Neuronal stem cell (in vitro differentiated cells): Measurements from ENCODE around the gene TFRC.
"Not testable (repeated sequence)": the region's sequence is repeated elsewhere in the genome, so short reads cannot be mapped to it uniquely, and the experiment has no call there.

Experiments
- DNase-seq: peaks from one replicate; pipeline ENCODE4 v3.0.0-alpha.2; 2013; ENCODE audit warnings: low spot score
- H2AFZ ChIP-seq: one replicate; pipeline ENCODE4 v1.6.1; 2013; ENCODE audit warnings: mild to moderate bottlenecking, low read length, inconsistent platforms
- H2AK5ac ChIP-seq: 2 replicates; pipeline ENCODE4 v1.6.1; 2013; ENCODE audit warnings: low read depth, mild to moderate bottlenecking, inconsistent platforms, low read length, moderate library complexity, mixed read lengths
- H2BK120ac ChIP-seq: 2 replicates; pipeline ENCODE4 v1.6.1; 2013; ENCODE audit warnings: low read depth, mild to moderate bottlenecking, inconsistent platforms, low read length, moderate library complexity, mixed read lengths
- H2BK12ac ChIP-seq: one replicate; pipeline ENCODE4 v1.6.1; 2013; ENCODE audit warnings: low read length, inconsistent platforms
- H2BK15ac ChIP-seq: 2 replicates; pipeline ENCODE4 v1.6.1; 2013; ENCODE audit warnings: mild to moderate bottlenecking, low read length, inconsistent platforms, mixed read lengths
- H2BK5ac ChIP-seq: one replicate; pipeline ENCODE4 v1.6.1; 2013; ENCODE audit warnings: inconsistent platforms, mild to moderate bottlenecking, low read length, moderate library complexity
- H3K14ac ChIP-seq: one replicate; pipeline ENCODE4 v1.6.1; 2013; ENCODE audit warnings: low read length, inconsistent platforms
- H3K18ac ChIP-seq: 2 replicates; pipeline ENCODE4 v1.6.1; 2013; ENCODE audit warnings: low read length, inconsistent platforms
- H3K23ac ChIP-seq: 2 replicates; pipeline ENCODE4 v1.6.1; 2013; ENCODE audit warnings: low read depth, mild to moderate bottlenecking, mixed read lengths, low read length, inconsistent platforms; ENCODE audit not compliant: poor library complexity
- H3K27ac ChIP-seq: replicated peaks from 3 replicates; pipeline ENCODE4 v1.5.1; 2013; ENCODE audit warnings: low read length, inconsistent platforms
- H3K27me3 ChIP-seq, 3 experiments: 2 replicates each; pipeline ENCODE4 v1.6.1; 2013; ENCODE audit warnings: low read length in 3 of 3, mild to moderate bottlenecking in 2 of 3, inconsistent platforms in 1 of 3, low read depth in 1 of 3, mixed read lengths in 1 of 3, moderate library complexity in 1 of 3; ENCODE audit not compliant: control insufficient read depth in 3 of 3, insufficient read depth in 3 of 3
- H3K36me3 ChIP-seq, 2 donors: replicated peaks in 1 of 2; 2 replicates each; pipeline ENCODE4 v1.6.1; 2013; ENCODE audit warnings: low read length in 2 of 2; ENCODE audit not compliant: control insufficient read depth in 2 of 2, insufficient read depth in 2 of 2
- H3K4ac ChIP-seq: 2 replicates; pipeline ENCODE4 v1.6.1; 2013; ENCODE audit warnings: inconsistent platforms, mild to moderate bottlenecking, low read length, moderate library complexity
- H3K4me1 ChIP-seq, 2 donors: 1 replicate in 1 of 2; 2 replicates in 1 of 2; pipeline ENCODE4 v1.6.1; 2013; ENCODE audit warnings: low read length in 2 of 2, low read depth in 1 of 2; ENCODE audit not compliant: control insufficient read depth in 2 of 2, insufficient read depth in 1 of 2
- H3K4me2 ChIP-seq: one replicate; pipeline ENCODE4 v1.6.1; 2013; ENCODE audit warnings: mild to moderate bottlenecking, low read length, inconsistent platforms; ENCODE audit not compliant: insufficient read depth, poor library complexity, severe bottlenecking
- H3K4me3 ChIP-seq, 2 donors: 2 replicates each; pipeline ENCODE4 v1.5.1; 2013; ENCODE audit warnings: low read length in 2 of 2, mild to moderate bottlenecking in 2 of 2, inconsistent platforms in 1 of 2, moderate library complexity in 1 of 2
- H3K79me1 ChIP-seq: one replicate; pipeline ENCODE4 v1.6.1; 2013; ENCODE audit warnings: low read depth, mild to moderate bottlenecking, inconsistent platforms, low read length, moderate library complexity
- H3K9ac ChIP-seq: one replicate; pipeline ENCODE4 v1.6.1; 2013; ENCODE audit warnings: mild to moderate bottlenecking, low read depth, low read length, inconsistent platforms; ENCODE audit not compliant: poor library complexity
- H3K9me3 ChIP-seq, 2 donors: replicated peaks in 1 of 2; 2 replicates each; pipeline versions ENCODE3 to v1.6.1; 2013; ENCODE audit warnings: low read length in 2 of 2, mild to moderate bottlenecking in 2 of 2, inconsistent platforms in 1 of 2, low read depth in 1 of 2, mixed read lengths in 1 of 2, moderate library complexity in 1 of 2; ENCODE audit not compliant: control insufficient read depth in 2 of 2, insufficient read depth in 1 of 2
- H4K8ac ChIP-seq: one replicate; pipeline ENCODE4 v1.6.1; 2013; ENCODE audit warnings: low read depth, mild to moderate bottlenecking, inconsistent platforms, low read length, moderate library complexity
- H4K91ac ChIP-seq: one replicate; pipeline ENCODE4 v1.6.1; 2013; ENCODE audit warnings: low read length, low read depth, mild to moderate bottlenecking, inconsistent platforms; ENCODE audit not compliant: poor library complexity
- WGBS, 2 donors: extraction: QIAGEN DNeasy Blood & Tissue Kit; methylation state at CpG; one replicate each; pipeline ENCODE4 v1.1.7; 2013; ENCODE audit warnings: missing lambda C conversion rate in 2 of 2, mixed read lengths in 1 of 2; ENCODE audit not compliant: insufficient read length in 2 of 2, insufficient replicate concordance in 1 of 2; ENCODE audit errors: extremely low coverage in 2 of 2; 5-methylcytosine and 5-hydroxymethylcytosine counted together

TFRC gene

GRCh38 chr3:196073255-196073753 lies 8.6 kb downstream of the TFRC start:
- peaks cover 12 to 81% of the 10 kb centered on the region in 2 donors for H3K36me3 ChIP-seq

DNA sequence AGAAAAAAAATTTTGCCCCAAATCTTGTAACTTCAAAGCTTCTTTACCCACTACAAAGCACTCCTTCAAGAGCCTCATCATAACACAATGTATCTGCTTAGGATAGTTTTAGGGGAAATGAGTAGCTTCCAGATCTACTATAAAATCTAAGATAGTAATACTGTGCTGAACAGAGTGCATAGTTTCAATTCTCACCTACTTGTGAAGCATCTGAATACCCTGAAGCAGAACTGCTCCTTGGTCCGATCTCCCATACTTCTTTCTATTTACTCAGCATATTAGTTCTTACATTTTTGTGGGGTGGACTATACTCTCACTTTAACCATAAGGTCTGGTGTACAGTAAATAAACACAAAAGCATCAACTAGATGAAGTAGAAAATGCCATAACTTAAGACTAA lies 9.6 kb downstream of the TFRC start:
- no peak overlapping the region for H3K14ac ChIP-seq
- no peak overlapping the region for H3K4ac ChIP-seq
- no peak overlapping the region for H3K4me3 ChIP-seq
- H3K79me1 ChIP-seq: no peaks in the 10 kb centered on the region
- H3K4me2 ChIP-seq: no peak overlapping the region
- H3K36me3 ChIP-seq: peaks cover 17 to 90% of the 10 kb centered on the region in 2 donors
- H2BK5ac ChIP-seq: no peak overlapping the region
- DNase-seq: no peak
- no peak overlapping the region for H2AFZ ChIP-seq
- H4K91ac ChIP-seq: no peak overlapping the region
- no CpG with 5 or more reads among the region's 1 CpG for WGBS, 2 donors
- no peak overlapping the region for H3K23ac ChIP-seq
- no peaks in the 10 kb centered on the region for H3K27me3 ChIP-seq
- H3K9me3 ChIP-seq: no peaks in the 10 kb centered on the region
- no peak overlapping the region for H3K27ac ChIP-seq
- H3K4me1 ChIP-seq: no peaks in the 10 kb centered on the region
- no peak overlapping the region for H2BK120ac ChIP-seq
- no peak overlapping the region for H2BK15ac ChIP-seq
- H3K18ac ChIP-seq: no peak overlapping the region
- H2AK5ac ChIP-seq: no peak overlapping the region
- no peak overlapping the region for H4K8ac ChIP-seq
- no peak overlapping the region for H2BK12ac ChIP-seq
- H3K9ac ChIP-seq: no peak overlapping the region

More at GRCh38 chr3:196073255-196073753, 8.6 kb downstream of the TFRC start:
- Histone ChIP-seq H4K91ac (no peak overlapping the region), H3K4me2 (no peak overlapping the region), H3K18ac (no peak overlapping the region), H3K14ac (no peak overlapping the region), H2BK5ac (no peak overlapping the region), H3K27me3 (no peaks in the 10 kb centered on the region), H2AK5ac (no peak overlapping the region), H2BK12ac (no peak overlapping the region), H3K4me3 (no peak overlapping the region), H3K4ac (no peak overlapping the region), H2BK120ac (no peak overlapping the region), H3K27ac (no peak overlapping the region), H3K9ac (no peak overlapping the region), H3K79me1 (no peaks in the 10 kb centered on the region), H4K8ac (no peak overlapping the region), H3K9me3 (no peaks in the 10 kb centered on the region), H3K4me1 (no peaks in the 10 kb centered on the region), H2BK15ac (no peak overlapping the region), H3K23ac (no peak overlapping the region), H2AFZ (no peak overlapping the region)
- peak; percentile 64 for DNase-seq
- WGBS, 2 donors: no CpG with 5 or more reads among the region's 6 CpGs

DNA sequence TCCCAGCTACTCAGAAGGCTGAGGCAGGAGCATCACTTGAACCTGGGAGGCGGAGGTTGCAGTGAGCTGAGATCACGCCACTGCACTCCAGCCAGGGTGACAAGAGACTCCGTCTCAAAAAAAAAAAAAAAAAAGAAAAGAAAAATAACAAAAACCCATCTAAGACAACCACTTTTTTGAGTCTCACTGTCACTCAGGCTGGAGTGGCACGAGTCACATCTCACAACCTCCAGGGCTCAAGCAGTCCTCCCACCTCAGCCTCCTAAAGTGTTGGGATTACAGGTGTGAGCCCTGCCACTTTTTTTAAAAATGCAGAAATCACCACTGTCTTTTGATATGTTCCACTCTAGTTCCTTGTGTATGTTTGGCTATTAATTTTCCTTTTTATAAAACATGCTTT lies 13.1 kb downstream of the TFRC start:
- not testable (repeated sequence) for H2BK5ac ChIP-seq, H3K4ac ChIP-seq

DNA sequence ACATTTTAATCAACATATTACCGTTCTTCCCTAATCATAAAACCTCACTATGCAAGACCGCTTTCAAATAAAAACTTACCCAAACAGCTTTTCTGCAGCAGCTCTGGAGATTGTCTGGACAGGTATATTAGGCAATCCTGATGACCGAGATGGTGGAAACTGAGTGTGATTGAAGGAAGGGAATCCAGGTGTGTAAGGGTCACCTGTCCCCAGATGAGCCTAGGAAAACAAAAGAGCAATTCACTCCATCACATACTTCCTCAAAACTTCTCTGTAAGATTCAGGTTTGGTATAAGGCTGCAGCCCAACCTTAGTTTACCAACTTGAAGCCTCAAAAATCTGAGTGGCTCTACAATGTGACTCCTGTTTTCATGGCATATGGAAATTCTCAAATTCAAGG lies 14.5 kb downstream of the TFRC start:
- no peak overlapping the region for H3K18ac ChIP-seq
- no peak overlapping the region for H4K91ac ChIP-seq
- no peak overlapping the region for H2AK5ac ChIP-seq
- no peaks in the 10 kb centered on the region for H3K79me1 ChIP-seq
- no peak overlapping the region for H2AFZ ChIP-seq
- no peak overlapping the region for H3K4me2 ChIP-seq
- H3K9ac ChIP-seq: no peak overlapping the region
- H3K4me3 ChIP-seq: no peak overlapping the region
- H3K27me3 ChIP-seq: no peaks in the 10 kb centered on the region
- WGBS, 2 donors: 100% methylated on average over 2 of the region's 3 CpGs; no CpG with 5 or more reads in 1 of the 2 donors
- H3K4me1 ChIP-seq: no peaks in the 10 kb centered on the region
- no peak overlapping the region for H2BK12ac ChIP-seq
- DNase-seq: no peak
- H3K4ac ChIP-seq: no peak overlapping the region
- no peaks in the 10 kb centered on the region for H3K9me3 ChIP-seq
- peaks cover 20 to 97% of the 10 kb centered on the region in 2 donors for H3K36me3 ChIP-seq
- H3K23ac ChIP-seq: no peak overlapping the region
- H3K14ac ChIP-seq: no peak overlapping the region
- no peak overlapping the region for H2BK15ac ChIP-seq
- no peak overlapping the region for H2BK5ac ChIP-seq
- no peak overlapping the region for H3K27ac ChIP-seq
- no peak overlapping the region for H2BK120ac ChIP-seq
- H4K8ac ChIP-seq: no peak overlapping the region

More for the DNA sequence above, 13.1 kb downstream of the TFRC start:
- H3K4me3 ChIP-seq, H2AFZ ChIP-seq, H3K4me2 ChIP-seq, H4K8ac ChIP-seq, H2BK15ac ChIP-seq, H3K9me3 ChIP-seq, H3K27me3 ChIP-seq, H2BK120ac ChIP-seq, H3K4me1 ChIP-seq, H3K79me1 ChIP-seq, H4K91ac ChIP-seq, H3K18ac ChIP-seq, DNase-seq, H3K14ac ChIP-seq, H3K23ac ChIP-seq, H3K27ac ChIP-seq, H2AK5ac ChIP-seq, H3K9ac ChIP-seq, H2BK12ac ChIP-seq: not testable (repeated sequence)
- WGBS, 2 donors: no CpG with 5 or more reads among the region's 4 CpGs
- H3K36me3 ChIP-seq: peaks cover 21 to 97% of the 10 kb centered on the region in 2 donors
